Parathyroid adenoma (tissue), 2 donors: ENCODE measurements around the gene CEP104.

ENCODE experiments used
- H2AFZ ChIP-seq: fragments of 300-600 bp; sonication (generic); one replicate; pipeline ENCODE4 v1.7.0; 2017; ENCODE audit warnings: antibody characterized with exemption, mild to moderate bottlenecking
- H3K27ac ChIP-seq: fragments of 300-600 bp; sonication (generic); one replicate; pipeline ENCODE4 v1.7.0; 2017
- H3K27me3 ChIP-seq: fragments of 300-600 bp; sonication (generic); one replicate; pipeline ENCODE4 v1.7.0; 2017; ENCODE audit warnings: low read length; ENCODE audit not compliant: control insufficient read depth, insufficient read depth
- H3K36me3 ChIP-seq: fragments of 300-600 bp; sonication (generic); one replicate; pipeline ENCODE4 v1.7.0; 2017; ENCODE audit warnings: low read length; ENCODE audit not compliant: control insufficient read depth, insufficient read depth
- H3K4me1 ChIP-seq: fragments of 300-600 bp; sonication (generic); one replicate; pipeline ENCODE4 v1.7.0; 2017; ENCODE audit warnings: control low read depth
- H3K4me2 ChIP-seq: fragments of 300-600 bp; sonication (generic); one replicate; pipeline ENCODE4 v1.7.0; 2017; ENCODE audit warnings: low read length
- H3K4me3 ChIP-seq: fragments of 300-600 bp; sonication (generic); one replicate; pipeline ENCODE4 v1.7.0; 2017; ENCODE audit warnings: low read depth, low read length
- H3K79me2 ChIP-seq: fragments of 300-600 bp; sonication (generic); one replicate; pipeline ENCODE4 v1.7.0; 2017; ENCODE audit warnings: control low read depth
- H3K9ac ChIP-seq: fragments of 300-600 bp; sonication (generic); one replicate; pipeline ENCODE4 v1.7.0; 2017; ENCODE audit warnings: mild to moderate bottlenecking
- H3K9me3 ChIP-seq: fragments of 300-600 bp; sonication (generic); one replicate; pipeline ENCODE4 v1.7.0; 2017; ENCODE audit warnings: low read length; ENCODE audit not compliant: control insufficient read depth
- TF ChIP-seq, protein P1 (sequence below): fragments of 300-600 bp; sonication (generic); IDR thresholded peaks from one replicate; pipeline ENCODE4 v1.7.0; 2017; ENCODE audit warnings: antibody characterized with exemption, mild to moderate bottlenecking
- donor health status: primary hyperparathyroidism.

CEP104 gene

DNA sequence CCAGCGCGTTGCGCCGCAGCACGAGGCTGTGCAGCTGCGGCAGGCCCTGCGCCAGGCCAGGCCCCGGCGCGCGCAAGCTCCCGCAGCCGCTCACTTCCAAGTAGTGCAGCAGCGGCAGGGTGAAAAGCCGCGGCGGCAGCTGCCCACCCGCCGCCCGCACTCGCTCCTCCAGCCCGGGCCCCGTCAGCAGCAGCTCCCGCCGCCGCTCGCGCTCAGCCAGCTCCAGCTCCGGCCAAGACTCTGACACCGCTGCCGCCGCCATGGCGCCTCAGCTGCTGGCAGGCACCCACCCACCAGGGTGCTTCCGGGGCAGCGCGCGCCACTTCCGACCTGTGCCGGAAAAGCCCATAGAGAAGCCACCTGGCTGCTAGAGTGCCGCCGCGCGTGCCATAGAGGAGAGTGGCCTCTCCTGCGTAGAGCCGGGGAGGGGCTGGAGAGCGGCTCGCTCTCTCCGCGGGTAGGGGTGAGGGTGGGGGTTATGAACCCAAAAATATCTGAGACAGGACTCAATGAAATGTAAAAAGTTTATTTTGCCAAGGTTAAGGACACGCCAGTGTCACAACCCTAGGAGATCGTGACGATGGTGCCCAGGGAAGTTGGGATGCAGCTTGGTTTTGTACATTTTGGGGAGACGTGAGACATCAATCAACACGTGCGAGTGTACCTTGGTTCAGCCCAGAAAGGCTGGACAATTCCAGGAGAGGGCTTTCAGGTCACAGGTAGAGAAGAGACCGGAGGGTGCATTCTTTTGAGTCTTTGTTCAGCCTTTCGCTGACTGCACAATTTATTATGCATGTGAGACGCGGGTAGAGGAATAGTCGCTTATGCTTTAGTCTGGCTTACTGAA is 60.6 kb downstream of the CEP104 start, which contains the start of gene LRRC47:
Gene LRRC47 (minus strand): TSS at position 284 of the 847 bp plus-strand sequence. CDS start 22 bp downstream, at position 262.
- peak within 1 kb of the TSS; percentile 21 for H3K27ac ChIP-seq
- peaks cover 22% of the 10 kb centered on the region for H3K79me2 ChIP-seq

DNA sequence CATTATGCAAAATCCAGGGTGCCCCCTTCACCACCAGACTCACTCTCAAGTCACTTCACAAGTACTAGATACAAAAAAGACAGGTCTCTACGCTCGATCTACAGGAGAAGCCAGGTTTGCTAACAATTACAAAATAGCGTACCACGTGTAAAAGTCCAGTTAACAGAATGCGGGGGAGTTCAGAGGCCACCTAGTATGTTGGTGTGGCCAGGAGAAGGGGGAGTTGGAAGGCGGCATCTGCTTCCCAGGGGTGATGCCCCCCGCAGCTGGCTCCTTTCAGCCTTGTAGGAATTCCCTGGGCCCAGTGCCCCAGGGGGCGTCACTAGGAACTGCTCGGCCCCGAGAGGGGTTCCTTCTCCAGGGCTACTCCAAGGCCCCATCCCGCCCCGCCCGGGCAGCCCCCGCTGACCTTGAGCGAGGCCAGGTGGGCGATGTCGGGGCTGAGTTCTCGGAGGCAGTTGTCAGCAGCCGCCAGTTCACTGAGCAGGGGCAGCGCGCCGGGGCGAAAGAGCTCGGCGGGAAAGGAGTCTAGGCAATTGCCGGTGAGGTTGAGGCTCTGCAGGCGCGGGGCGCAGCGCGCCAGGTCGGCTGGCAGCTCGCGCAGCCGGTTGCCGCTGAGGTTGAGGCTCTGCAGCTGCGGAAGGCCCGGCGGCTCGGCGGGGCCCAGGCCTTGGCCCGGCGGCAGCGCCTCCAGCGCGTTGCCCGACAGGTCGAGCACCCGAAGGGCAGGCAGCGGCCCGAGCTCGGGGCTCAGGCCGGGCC is 61.4 kb downstream of the CEP104 start:
- Histone ChIP-seq H3K4me1 (peaks cover 3% of the 10 kb centered on the region), H3K9me3 (no peaks in the 10 kb centered on the region), H3K4me2 (peak overlapping the region; percentile 65), H3K79me2 (peaks cover 22% of the 10 kb centered on the region), H3K36me3 (no peaks in the 10 kb centered on the region), H3K27me3 (no peaks in the 10 kb centered on the region), H3K4me3 (peak overlapping the region; percentile 63), H2AFZ (no peak overlapping the region), H3K9ac (peak overlapping the region; percentile 37), H3K27ac (no peak overlapping the region)
- TF ChIP-seq, protein P1, sequence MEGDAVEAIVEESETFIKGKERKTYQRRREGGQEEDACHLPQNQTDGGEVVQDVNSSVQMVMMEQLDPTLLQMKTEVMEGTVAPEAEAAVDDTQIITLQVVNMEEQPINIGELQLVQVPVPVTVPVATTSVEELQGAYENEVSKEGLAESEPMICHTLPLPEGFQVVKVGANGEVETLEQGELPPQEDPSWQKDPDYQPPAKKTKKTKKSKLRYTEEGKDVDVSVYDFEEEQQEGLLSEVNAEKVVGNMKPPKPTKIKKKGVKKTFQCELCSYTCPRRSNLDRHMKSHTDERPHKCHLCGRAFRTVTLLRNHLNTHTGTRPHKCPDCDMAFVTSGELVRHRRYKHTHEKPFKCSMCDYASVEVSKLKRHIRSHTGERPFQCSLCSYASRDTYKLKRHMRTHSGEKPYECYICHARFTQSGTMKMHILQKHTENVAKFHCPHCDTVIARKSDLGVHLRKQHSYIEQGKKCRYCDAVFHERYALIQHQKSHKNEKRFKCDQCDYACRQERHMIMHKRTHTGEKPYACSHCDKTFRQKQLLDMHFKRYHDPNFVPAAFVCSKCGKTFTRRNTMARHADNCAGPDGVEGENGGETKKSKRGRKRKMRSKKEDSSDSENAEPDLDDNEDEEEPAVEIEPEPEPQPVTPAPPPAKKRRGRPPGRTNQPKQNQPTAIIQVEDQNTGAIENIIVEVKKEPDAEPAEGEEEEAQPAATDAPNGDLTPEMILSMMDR: no peak

More for the DNA sequence above, 60.6 kb downstream of the CEP104 start, which contains the start of gene LRRC47:
- Histone ChIP-seq H3K9ac (peak within 1 kb of the TSS; percentile 37), H2AFZ (peak within 1 kb of the TSS; percentile 84), H3K4me2 (peak within 1 kb of the TSS; percentile 65), H3K4me1 (peaks cover 3% of the 10 kb centered on the region), H3K4me3 (peak within 1 kb of the TSS; percentile 63), H3K36me3 (no peaks in the 10 kb centered on the region), H3K9me3 (no peaks in the 10 kb centered on the region), H3K27me3 (no peaks in the 10 kb centered on the region)
- TF ChIP-seq, protein P1: no peak

DNA sequence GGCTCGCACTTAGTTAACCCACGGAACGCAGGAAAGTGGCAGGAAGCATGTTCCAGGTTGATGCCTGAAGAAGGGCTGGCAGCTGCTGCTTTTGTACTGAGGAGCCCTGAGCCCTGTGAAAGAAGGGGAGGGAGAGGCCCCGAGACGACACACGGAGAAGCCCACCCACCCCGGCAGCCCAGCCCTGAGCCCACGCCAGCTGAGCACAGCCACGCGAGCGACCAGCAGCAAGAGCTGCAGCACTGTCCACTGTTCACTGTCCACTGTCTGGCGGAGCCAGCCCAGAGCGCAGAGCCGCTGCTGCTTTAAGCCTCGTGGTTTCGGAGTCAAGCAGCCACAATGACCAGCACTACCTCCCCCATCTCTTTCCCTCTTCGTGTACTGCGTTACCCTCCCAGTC is 66.1 kb downstream of the CEP104 start:
- Histone ChIP-seq H3K9me3 (no peaks in the 10 kb centered on the region), H3K27me3 (no peaks in the 10 kb centered on the region), H3K79me2 (peaks cover 22% of the 10 kb centered on the region), H3K4me1 (peaks cover 3% of the 10 kb centered on the region), H3K4me3 (no peak overlapping the region), H3K4me2 (no peak overlapping the region), H3K9ac (no peak overlapping the region), H3K27ac (no peak overlapping the region), H2AFZ (no peak overlapping the region), H3K36me3 (no peaks in the 10 kb centered on the region)
- TF ChIP-seq, protein P1: no peak

DNA sequence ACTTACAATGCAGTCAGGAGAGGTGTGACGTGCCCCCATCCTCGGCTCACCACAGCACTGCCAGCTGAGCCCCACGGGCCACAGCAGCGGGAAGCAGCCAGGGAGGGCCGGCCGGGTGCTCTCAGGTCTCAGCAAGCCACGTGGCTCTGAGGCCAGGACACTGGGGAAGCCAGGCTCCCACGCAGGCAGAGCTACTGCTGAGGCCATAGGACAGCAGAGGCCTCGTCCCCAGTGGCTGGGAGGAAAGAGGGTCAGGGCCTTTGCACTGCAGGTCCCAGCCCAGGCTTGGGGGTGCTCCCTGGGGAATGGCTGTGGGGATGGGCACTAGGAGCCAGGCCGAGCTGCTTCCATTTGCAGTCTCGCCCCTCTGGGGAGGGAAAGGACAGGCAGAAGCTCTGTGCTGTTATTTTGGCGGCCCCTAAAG is 66.5 kb downstream of the CEP104 start:
- TF ChIP-seq, protein P1: no peak
- H3K36me3 ChIP-seq: no peaks in the 10 kb centered on the region

More for the DNA sequence above, 66.5 kb downstream of the CEP104 start:
- Histone ChIP-seq H2AFZ (no peak overlapping the region), H3K79me2 (peaks cover 20% of the 10 kb centered on the region), H3K4me3 (no peak overlapping the region), H3K27ac (no peak overlapping the region), H3K27me3 (no peaks in the 10 kb centered on the region), H3K9me3 (no peaks in the 10 kb centered on the region), H3K9ac (no peak overlapping the region), H3K4me2 (no peak overlapping the region), H3K4me1 (peaks cover 3% of the 10 kb centered on the region)
